Measurements from ENCODE around the gene ANO4. TPM values are rescaled to one million over a fixed set of nuclear protein-coding genes. Genes with fewer than 3 reads are reported as not detected.

The ANO4 gene
- total RNA-seq, 1 experiment from 2014 or later = 5.7 TPM

- WGBS (ENCODE audit: extremely low coverage, insufficient read length, low lambda C conversion rate) = no CpG with 5 or more reads among the region's 6 CpGs
- H3K36me3 Mint-ChIP-seq (ENCODE audit: insufficient read depth in 1 of 3, low read depth in 3 of 3) = no peaks in the 10 kb centered on the region
- no peak overlapping the region for H2BK120ac ChIP-seq (ENCODE audit: low read depth, low read length, poor library complexity, severe bottlenecking)
These were observed 245.4 kb downstream of the ANO4 start for GRCh38 chr12:101039848-101040531.

More at GRCh38 chr12:101039848-101040531, 245.4 kb downstream of the ANO4 start:
- no peak overlapping the region for H3K23ac ChIP-seq (ENCODE audit: insufficient read length, low read depth, low read length)
- no peak overlapping the region for H3K14ac ChIP-seq (ENCODE audit: insufficient read depth, low read length)
- no peaks in the 10 kb centered on the region for H3K27me3 ChIP-seq (ENCODE audit: insufficient read depth, low read length)
- no peak overlapping the region for H2BK12ac ChIP-seq (ENCODE audit: insufficient read length, low read depth, low read length)
- no peak overlapping the region for H2BK20ac ChIP-seq (ENCODE audit: low read depth, low read length, poor library complexity, severe bottlenecking)
- H2BK5ac ChIP-seq (ENCODE audit: insufficient read length, low read length) = no peak overlapping the region
- Mint-ChIP-seq H3K4me1 (no peaks in the 10 kb centered on the region), H3K4me3 (no peak overlapping the region), H3K27ac (no peak overlapping the region), H3K27me3 (ENCODE audit: low read depth) (no peaks in the 10 kb centered on the region), H3K9me3 (no peaks in the 10 kb centered on the region)
- H3K18ac ChIP-seq (ENCODE audit: insufficient read length, low read depth, low read length) = no peak overlapping the region
- H4K91ac ChIP-seq (ENCODE audit: insufficient read length, low read depth, low read length) = no peak overlapping the region
- no peak overlapping the region for H2BK15ac ChIP-seq (ENCODE audit: low read depth, low read length)
- no peak overlapping the region for H3T11ph ChIP-seq (ENCODE audit: low read length)
- no peak overlapping the region for H3K56ac ChIP-seq (ENCODE audit: insufficient read length, low read depth, low read length)
- no peaks in the 10 kb centered on the region for H4K20me1 ChIP-seq (ENCODE audit: control insufficient read depth, insufficient read depth, insufficient read length)
- no peak for TF ChIP-seq CTCF (conservative IDR thresholded peaks at IDR 0.05)
- no peaks in the 10 kb centered on the region; the same call in 1 of the 2 replicates for H3K4me1 ChIP-seq (ENCODE audit: insufficient read depth, low read length)
- H3K79me1 ChIP-seq (ENCODE audit: insufficient read depth, low read depth, low read length, poor library complexity, severe bottlenecking) = no peaks in the 10 kb centered on the region
- DNase-seq = no peak
- H3K9me3 ChIP-seq (ENCODE audit: control insufficient read depth, low read depth, low read length) = no peaks in the 10 kb centered on the region
- no peaks in the 10 kb centered on the region for H3K23me2 ChIP-seq (ENCODE audit: insufficient read length, low read depth, low read length, poor library complexity, severe bottlenecking)
- no peak overlapping the region for H4K8ac ChIP-seq (replicated peaks; ENCODE audit: insufficient read length, low read depth, low read length)
- H3K4ac ChIP-seq (ENCODE audit: low read depth, low read length) = no peak overlapping the region
- no peak overlapping the region for H3K4me2 ChIP-seq (ENCODE audit: insufficient read depth, insufficient read length, low read length)
- H3K27ac ChIP-seq (ENCODE audit: insufficient read length, low read depth, low read length) = no peak overlapping the region
- no peak overlapping the region for H2AFZ ChIP-seq (ENCODE audit: low read length)
- no peak overlapping the region for H2AK5ac ChIP-seq (ENCODE audit: insufficient read length, low read length)
- H3K9ac ChIP-seq (ENCODE audit: extremely low read depth, insufficient read length, low read length) = no peak overlapping the region
- no peaks in the 10 kb centered on the region; the same call in 1 of the 2 replicates for H3K79me2 ChIP-seq (ENCODE audit: insufficient read depth, low read length)
- no peak overlapping the region for H4K5ac ChIP-seq (ENCODE audit: insufficient read length, low read depth, low read length)
